ENCODE measurements around the gene NRAP.

- TF ChIP-seq EZH2 (IDR thresholded peaks at IDR 0.05; ENCODE audit: low read depth): no peak
- TF ChIP-seq, protein P1, sequence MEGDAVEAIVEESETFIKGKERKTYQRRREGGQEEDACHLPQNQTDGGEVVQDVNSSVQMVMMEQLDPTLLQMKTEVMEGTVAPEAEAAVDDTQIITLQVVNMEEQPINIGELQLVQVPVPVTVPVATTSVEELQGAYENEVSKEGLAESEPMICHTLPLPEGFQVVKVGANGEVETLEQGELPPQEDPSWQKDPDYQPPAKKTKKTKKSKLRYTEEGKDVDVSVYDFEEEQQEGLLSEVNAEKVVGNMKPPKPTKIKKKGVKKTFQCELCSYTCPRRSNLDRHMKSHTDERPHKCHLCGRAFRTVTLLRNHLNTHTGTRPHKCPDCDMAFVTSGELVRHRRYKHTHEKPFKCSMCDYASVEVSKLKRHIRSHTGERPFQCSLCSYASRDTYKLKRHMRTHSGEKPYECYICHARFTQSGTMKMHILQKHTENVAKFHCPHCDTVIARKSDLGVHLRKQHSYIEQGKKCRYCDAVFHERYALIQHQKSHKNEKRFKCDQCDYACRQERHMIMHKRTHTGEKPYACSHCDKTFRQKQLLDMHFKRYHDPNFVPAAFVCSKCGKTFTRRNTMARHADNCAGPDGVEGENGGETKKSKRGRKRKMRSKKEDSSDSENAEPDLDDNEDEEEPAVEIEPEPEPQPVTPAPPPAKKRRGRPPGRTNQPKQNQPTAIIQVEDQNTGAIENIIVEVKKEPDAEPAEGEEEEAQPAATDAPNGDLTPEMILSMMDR (conservative IDR thresholded peaks at IDR 0.05): no peak
These were observed 18.0 kb upstream of the NRAP start for GRCh38 chr10:113681533-113682470.
